T-helper 1 cell treated with Interleukin-12 subunit alpha and Interleukin-12 subunit beta and Interleukin-4 antibody, amounts not matched to agents 30 ng/mL and 1 ng/mL, for 36 hours (primary cell): Measurements from ENCODE around the gene EVI2A. TPM values are rescaled to one million over a fixed set of nuclear protein-coding genes. Genes with fewer than 3 reads are reported as not detected.
"Not testable (repeated sequence)": the region's sequence is repeated elsewhere in the genome, so short reads cannot be mapped to it uniquely, and the experiment has no call there.

Experiments used
- intact Hi-C: fragments of 100-400 bp; cut with micrococcal nuclease; formaldehyde crosslinking; loops from one replicate; pipeline ENCODE4 v1.15.1; 2024
- total RNA-seq: library from RNA; stranded (reverse); gene quantifications from 2 replicates; pipeline ENCODE4 v1.2.3, GENCODE V29; 2022

The EVI2A gene, protein sequence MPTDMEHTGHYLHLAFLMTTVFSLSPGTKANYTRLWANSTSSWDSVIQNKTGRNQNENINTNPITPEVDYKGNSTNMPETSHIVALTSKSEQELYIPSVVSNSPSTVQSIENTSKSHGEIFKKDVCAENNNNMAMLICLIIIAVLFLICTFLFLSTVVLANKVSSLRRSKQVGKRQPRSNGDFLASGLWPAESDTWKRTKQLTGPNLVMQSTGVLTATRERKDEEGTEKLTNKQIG
- total RNA-seq = 55.9 and 59.5 TPM in 2 replicates

GRCh38 chr17:31321481-31321880 is at the start of gene EVI2A:
Gene EVI2A (minus strand): TSS chr17:31321622. CDS start chr17:31319013, 2,609 bp downstream.
- intact Hi-C loops = loop anchor here (1.0 to 5.0 kb wide), 7 partner anchors 11 to 499 kb away; partner anchors contain the start of gene CRLF3

- intact Hi-C loops = no loop called here
Observed at GRCh38 chr17:31369266-31369665, 47.8 kb upstream of the EVI2A start.

DNA sequence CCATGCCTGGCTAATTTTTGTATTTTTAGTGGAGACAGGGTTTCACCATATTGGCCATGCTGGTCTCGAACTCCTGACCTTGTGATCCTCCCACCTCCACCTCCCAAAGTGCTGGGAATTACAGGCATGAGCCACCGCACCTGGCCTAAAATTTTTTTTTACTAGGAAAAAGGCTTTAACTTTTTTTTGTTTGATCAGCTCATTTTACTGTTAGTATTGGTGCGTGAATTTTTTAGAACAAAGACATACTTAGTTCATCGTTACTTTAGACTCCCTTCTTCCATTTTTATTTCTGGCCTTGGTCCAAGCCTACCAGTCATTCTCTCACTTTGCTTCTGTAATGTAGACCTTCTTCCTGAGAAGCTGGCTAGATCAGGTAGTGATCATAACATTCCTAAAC is 44.7 kb upstream of the EVI2A start:
- intact Hi-C loops = no loop called here

DNA sequence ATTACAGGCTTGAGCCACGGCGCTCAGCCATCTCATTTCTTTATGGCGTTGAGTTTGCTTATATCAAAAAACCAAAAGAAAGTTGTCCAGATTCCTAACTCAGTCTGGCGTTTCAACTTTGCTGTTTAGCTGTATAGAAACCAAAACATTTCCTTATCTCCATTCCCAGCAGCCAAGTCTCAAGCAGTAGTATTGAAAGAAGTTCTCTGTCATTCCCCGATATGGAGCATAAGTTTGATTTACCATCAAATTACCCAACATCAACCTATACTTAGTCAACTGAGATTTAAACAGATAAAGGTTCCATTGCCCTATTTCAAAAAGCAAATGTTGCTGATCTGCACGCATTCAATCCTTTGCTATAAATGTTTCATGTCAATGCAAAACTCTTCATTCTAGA is 42.6 kb upstream of the EVI2A start:
- intact Hi-C loops = no loop called here

DNA sequence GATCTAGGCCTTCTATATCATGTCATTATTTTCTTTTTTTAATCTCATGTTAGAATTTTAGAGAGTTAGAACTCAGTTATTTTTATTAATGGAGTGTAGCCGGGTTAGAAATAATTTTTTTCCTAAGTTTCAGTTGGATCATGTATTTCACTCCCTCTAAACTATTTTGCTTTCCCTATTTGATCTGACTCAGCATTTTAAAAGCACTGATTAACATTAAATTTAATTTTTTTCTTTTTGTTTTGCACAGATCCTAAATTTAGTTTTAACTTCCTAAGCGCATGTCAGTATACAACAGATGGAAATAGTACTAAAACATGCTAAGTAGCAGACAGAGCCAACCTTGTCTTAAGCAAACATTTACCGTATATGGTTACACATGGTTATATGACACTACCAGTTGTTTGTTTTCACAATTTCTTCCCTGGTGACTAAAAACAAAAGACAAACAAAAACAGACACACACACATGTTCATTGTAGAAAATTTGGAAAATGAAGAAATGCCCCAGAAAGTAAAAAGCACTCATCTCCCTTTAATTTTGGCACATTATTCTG is 36.5 kb upstream of the EVI2A start:
- intact Hi-C loops = no loop called here

- intact Hi-C loops = no loop called here
Observed at GRCh38 chr17:31357091-31357490, 35.7 kb upstream of the EVI2A start.

GRCh38 chr17:31355935-31356334 is 34.5 kb upstream of the EVI2A start:
- intact Hi-C loops = no loop called here

DNA sequence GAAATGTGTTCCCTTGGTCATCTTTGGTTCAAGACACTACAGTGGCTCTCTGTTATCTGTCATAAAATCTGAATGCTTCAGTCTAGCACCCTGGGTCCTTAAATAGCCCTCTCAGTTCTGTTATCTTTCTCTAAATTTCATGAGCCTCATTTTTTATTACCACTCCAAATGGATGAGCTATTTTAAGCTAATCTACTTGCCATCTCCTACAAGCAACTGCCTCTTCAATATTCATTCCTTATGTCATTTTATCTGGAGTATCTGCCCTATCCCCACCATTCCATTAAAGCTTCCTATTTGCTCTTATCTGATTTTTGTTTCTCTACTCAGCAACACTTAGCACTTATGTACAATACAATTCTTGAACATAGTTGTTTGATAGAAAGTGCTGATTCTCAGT is 28.0 kb upstream of the EVI2A start:
- intact Hi-C loops = no loop called here

GRCh38 chr17:31345191-31345747 is 23.8 kb upstream of the EVI2A start:
- intact Hi-C loops = not testable (repeated sequence)

GRCh38 chr17:31339906-31340661 is 18.7 kb upstream of the EVI2A start:
- intact Hi-C loops = no loop called here

GRCh38 chr17:31329221-31329620 is 7.8 kb upstream of the EVI2A start:
- intact Hi-C loops = no loop called here

- intact Hi-C loops = no loop called here
Observed at GRCh38 chr17:31328160-31328535, 6.7 kb upstream of the EVI2A start.

GRCh38 chr17:31327534-31328159 is 6.2 kb upstream of the EVI2A start:
- intact Hi-C loops = no loop called here

- intact Hi-C loops = loop anchor here (5.0 kb wide), 2 partner anchors 316 to 501 kb away; partner anchors contain the start of gene CRLF3
Observed at GRCh38 chr17:31323551-31323950, 2.1 kb upstream of the EVI2A start.

DNA sequence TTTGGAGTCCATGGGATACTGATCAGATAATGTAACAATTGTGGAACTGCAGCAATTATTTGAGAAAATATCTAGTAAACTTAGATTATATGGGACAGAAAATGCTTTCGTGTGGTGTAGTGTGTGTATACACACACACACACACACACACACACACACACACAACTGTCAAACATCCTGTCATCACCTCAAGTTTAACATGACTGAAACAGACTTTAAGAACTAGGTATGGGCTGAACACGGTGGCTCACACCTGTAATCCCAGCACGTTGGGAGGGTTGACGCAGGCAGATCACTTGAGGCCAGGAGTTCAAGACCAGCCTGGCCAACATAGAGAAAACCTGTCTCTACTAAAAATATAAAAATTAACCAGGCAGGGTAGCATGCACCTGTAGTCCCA is 544 bp upstream of the EVI2A start:
- intact Hi-C loops = loop anchor here (1.0 to 5.0 kb wide), 7 partner anchors 12 to 500 kb away; partner anchors contain the start of gene CRLF3

GRCh38 chr17:31320791-31321190 is 631 bp downstream of the EVI2A start:
- intact Hi-C loops = loop anchor here (1.0 to 5.0 kb wide), 7 partner anchors 10 to 498 kb away; partner anchors contain the start of gene CRLF3

DNA sequence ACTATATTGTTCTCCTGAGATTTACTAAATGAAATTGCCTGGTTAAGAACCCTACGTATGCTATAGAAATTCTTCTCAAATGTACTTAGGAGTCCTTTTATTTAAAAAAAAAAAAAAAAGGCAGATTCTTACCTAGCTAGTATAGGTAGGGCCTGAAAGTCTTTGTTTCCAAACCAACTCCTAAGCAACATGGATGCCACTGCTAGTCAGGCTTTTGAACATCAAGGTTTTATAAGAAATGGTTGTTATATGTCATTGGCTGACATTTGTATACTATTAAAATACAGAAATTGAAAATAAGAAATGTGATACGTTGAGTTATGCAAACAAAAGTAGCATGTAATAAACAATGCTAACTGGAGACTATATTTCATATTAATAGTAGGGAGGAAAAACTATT is 1.2 kb downstream of the EVI2A start:
- intact Hi-C loops = loop anchor here (2.0 to 5.0 kb wide), 4 partner anchors 13 to 498 kb away; partner anchors contain the start of gene CRLF3

DNA sequence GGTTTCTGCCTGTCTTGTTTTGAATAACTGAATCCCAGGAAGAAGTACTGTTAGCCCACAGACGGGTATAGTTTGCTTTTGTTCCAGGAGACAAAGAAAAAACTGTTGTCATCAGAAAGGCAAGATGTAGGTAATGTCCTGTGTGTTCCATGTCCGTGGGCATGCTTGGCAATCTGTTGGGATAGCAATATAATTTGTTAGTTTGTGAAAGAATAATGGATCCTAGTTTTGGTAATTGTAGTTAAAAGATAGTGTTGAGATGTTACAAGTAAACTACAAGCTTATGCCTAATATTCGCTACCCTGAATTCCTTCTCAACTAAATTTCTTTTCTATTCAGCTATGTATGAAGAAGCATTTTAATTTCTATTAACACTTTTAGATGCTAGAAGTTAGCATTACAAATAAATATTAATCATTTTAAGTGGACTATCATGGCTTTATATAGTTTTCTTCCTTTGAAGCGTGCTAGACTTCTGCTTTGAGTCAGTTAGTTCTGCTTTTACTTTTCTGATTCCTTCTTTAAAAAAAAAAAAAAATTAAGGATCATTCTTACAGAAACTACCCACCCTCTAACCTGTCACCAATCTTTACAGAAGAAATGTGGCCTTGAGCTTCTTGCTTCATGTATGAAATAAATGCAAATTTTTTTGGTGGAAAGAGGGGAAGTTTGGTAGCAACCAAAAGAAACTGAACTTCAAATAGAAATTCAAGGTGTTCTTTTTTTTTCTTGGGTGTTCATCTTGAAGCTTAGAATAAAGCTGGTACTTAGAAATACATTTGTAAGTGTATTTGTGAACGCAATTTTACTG is 2.4 kb downstream of the EVI2A start:
- intact Hi-C loops = loop anchor here (5.0 to 10.0 kb wide), 2 partner anchors 942 to 1036 kb away; partner anchors contain the start of genes CPD and ZNF207

DNA sequence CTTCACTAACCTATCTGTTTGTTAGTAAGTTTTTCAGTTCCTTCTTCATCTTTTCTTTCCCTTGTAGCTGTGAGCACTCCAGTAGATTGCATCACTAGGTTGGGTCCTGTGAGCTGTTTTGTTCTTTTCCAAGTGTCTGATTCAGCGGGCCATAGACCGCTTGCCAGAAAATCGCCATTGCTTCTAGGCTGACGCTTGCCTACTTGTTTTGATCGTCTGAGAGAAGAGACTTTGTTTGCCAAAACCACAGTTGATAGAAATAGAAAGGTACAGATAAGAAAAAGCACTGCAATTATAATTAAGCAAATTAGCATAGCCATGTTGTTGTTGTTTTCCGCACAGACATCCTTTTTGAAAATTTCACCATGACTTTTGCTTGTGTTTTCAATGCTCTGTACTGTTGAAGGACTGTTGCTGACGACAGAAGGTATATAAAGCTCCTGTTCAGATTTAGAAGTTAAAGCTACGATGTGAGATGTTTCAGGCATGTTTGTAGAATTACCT is 3.1 kb downstream of the EVI2A start:
- intact Hi-C loops = loop anchor here (5.0 to 10.0 kb wide), 2 partner anchors 941 to 1036 kb away; partner anchors contain the start of genes CPD and ZNF207

- intact Hi-C loops = loop anchor here (5.0 to 10.0 kb wide), 8 partner anchors 157 to 1040 kb away; partner anchors contain the start of genes ATAD5, CPD, TEFM and UTP6
Observed at GRCh38 chr17:31314782-31315100, 6.7 kb downstream of the EVI2A start.
